Nephron (organoid): ENCODE data around the gene NKX2-8.

Source experiments
- H3K27ac Mint-ChIP-seq, 3 experiments: 2 replicates each; pipeline ENCODE4 v1.8.0; 2020; ENCODE audit warnings: mixed read lengths in 3 of 3, mild to moderate bottlenecking in 2 of 3, moderate library complexity in 1 of 3
- H3K27me3 Mint-ChIP-seq: 2 replicates; pipeline ENCODE4 v1.8.0; 2021; ENCODE audit warnings: low read depth, mild to moderate bottlenecking, moderate library complexity, mixed read lengths
- H3K36me3 Mint-ChIP-seq: 2 replicates; pipeline ENCODE4 v1.8.0; 2020; ENCODE audit warnings: low read depth, mixed read lengths
- H3K4me1 Mint-ChIP-seq: 2 replicates; pipeline ENCODE4 v1.8.0; 2020; ENCODE audit warnings: mixed read lengths
- H3K4me3 Mint-ChIP-seq, 3 experiments: 2 replicates each; pipeline ENCODE4 v1.8.0; 2020; ENCODE audit warnings: mild to moderate bottlenecking in 3 of 3, mixed read lengths in 3 of 3, moderate library complexity in 2 of 3
- H3K9me3 Mint-ChIP-seq: 2 replicates; pipeline ENCODE4 v1.8.0; 2020; ENCODE audit warnings: mixed read lengths
- TF ChIP-seq, protein P1 (sequence below), 3 experiments: fragments of 200-600 bp; sonication (generic); IDR thresholded peaks; one replicate each; pipeline ENCODE4 v1.5.0; 2021; ENCODE audit warnings: antibody characterized with exemption in 3 of 3; ENCODE audit not compliant: unreplicated experiment in 3 of 3

Gene NKX2-8

DNA sequence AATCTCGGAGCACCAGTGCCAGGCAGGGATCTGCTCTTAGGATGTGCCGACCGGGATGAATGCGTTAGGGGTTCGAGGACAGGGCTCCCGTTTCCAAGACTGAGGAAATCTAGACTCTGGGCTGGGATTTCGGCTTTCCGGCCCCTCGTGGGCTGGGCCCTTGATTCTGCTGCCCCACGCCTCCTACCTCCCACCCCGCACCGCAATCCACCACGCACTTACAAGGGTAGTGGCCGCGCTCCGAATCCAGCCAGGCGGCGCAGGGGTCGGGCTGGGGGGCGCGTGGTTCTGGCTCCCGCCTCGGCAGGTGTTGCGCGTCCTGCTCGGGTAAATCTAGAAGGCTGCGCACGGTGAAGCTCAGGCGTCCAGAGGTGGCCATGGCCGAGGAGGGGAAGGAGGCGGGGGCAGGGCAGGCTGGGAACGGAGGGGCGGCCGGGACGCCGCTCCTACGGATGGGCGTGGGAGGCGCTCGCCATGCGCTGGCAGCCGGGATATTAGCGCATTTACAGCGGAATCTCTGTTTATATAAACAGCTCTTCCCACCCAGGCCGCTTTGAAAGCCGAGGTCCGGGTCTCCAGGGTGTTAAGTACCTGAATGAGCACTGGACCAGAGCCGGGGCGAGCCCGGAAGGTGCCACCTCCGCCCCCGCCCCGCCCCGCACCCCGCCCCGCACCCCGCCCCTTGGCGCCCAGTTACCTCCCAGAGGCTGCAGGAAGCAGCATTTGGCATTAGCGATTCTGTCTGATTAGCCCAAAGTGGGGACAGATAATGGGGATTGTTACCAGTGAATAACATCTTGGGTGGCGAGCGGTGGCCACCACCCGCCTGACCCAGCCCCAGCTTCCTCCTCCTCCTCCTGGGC is at the start of gene NKX2-8:
Gene NKX2-8 (minus strand): TSS at position 604 of the 863 bp plus-strand sequence. CDS start 225 bp downstream, at position 379.
- TF ChIP-seq, protein P1, sequence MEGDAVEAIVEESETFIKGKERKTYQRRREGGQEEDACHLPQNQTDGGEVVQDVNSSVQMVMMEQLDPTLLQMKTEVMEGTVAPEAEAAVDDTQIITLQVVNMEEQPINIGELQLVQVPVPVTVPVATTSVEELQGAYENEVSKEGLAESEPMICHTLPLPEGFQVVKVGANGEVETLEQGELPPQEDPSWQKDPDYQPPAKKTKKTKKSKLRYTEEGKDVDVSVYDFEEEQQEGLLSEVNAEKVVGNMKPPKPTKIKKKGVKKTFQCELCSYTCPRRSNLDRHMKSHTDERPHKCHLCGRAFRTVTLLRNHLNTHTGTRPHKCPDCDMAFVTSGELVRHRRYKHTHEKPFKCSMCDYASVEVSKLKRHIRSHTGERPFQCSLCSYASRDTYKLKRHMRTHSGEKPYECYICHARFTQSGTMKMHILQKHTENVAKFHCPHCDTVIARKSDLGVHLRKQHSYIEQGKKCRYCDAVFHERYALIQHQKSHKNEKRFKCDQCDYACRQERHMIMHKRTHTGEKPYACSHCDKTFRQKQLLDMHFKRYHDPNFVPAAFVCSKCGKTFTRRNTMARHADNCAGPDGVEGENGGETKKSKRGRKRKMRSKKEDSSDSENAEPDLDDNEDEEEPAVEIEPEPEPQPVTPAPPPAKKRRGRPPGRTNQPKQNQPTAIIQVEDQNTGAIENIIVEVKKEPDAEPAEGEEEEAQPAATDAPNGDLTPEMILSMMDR (IDR thresholded peaks at IDR 0.05; ENCODE audit: unreplicated experiment in 3 of 3): no peak
- no peaks in the 10 kb centered on the region for H3K36me3 Mint-ChIP-seq
- H3K4me1 Mint-ChIP-seq: no peaks in the 10 kb centered on the region
- H3K27ac Mint-ChIP-seq: no peak within 1 kb of the TSS
- no peaks in the 10 kb centered on the region for H3K27me3 Mint-ChIP-seq
- H3K9me3 Mint-ChIP-seq: no peaks in the 10 kb centered on the region
- peak within 1 kb of the TSS; percentile 69 to 77 (median 72) for H3K4me3 Mint-ChIP-seq

DNA sequence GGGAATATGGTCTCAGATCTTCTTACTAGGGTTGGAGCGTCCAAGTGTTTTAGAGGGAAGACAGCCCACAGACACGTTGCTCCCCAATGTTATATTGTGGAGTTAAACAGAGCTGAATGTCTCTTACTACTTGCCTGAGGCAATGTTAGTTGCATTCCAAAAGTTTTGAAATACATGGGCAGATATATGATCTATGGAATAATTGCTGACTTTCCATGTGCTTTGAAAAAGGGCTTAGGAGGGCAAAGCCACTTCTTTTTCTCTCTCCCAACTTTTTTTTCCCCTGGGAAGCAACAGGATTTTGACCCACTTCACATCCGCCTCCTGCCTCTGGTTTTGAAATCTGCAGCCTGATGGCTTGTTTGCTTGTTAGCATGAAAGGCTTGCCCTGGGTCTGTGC is 45.6 kb upstream of the NKX2-8 start:
- no peak overlapping the region for H3K27ac Mint-ChIP-seq
- TF ChIP-seq, protein P1 (IDR thresholded peaks at IDR 0.05; ENCODE audit: unreplicated experiment in 3 of 3): no peak
- no peak overlapping the region for H3K4me3 Mint-ChIP-seq
- H3K36me3 Mint-ChIP-seq: no peaks in the 10 kb centered on the region
- H3K27me3 Mint-ChIP-seq: peaks cover 24% of the 10 kb centered on the region
- H3K4me1 Mint-ChIP-seq: no peaks in the 10 kb centered on the region
- no peaks in the 10 kb centered on the region for H3K9me3 Mint-ChIP-seq

DNA sequence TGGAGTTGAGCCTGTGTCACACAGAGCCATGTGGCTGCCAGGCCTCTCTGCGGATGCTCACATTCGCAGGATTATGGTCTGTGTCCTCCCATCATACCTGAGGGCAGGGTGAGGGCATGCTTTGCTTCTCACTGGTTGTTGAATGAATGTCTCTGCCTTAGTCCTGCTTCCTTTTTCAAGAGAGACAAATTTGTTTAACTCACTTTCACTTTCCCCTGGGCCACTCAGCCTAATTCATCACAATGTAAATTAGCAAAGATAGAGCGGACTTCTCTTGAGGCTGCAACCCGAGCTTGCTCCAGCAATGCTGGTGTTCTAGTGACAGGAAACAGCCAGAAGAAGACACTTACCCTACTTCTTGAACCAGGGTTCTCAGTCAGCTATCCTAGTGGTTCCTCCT is 43.7 kb upstream of the NKX2-8 start:
- TF ChIP-seq, protein P1 (IDR thresholded peaks at IDR 0.05; ENCODE audit: unreplicated experiment in 3 of 3): no peak
- Mint-ChIP-seq H3K4me3 (no peak overlapping the region), H3K36me3 (no peaks in the 10 kb centered on the region), H3K9me3 (peaks cover 3% of the 10 kb centered on the region), H3K27ac (no peak overlapping the region), H3K27me3 (peaks cover 18% of the 10 kb centered on the region), H3K4me1 (no peaks in the 10 kb centered on the region)

DNA sequence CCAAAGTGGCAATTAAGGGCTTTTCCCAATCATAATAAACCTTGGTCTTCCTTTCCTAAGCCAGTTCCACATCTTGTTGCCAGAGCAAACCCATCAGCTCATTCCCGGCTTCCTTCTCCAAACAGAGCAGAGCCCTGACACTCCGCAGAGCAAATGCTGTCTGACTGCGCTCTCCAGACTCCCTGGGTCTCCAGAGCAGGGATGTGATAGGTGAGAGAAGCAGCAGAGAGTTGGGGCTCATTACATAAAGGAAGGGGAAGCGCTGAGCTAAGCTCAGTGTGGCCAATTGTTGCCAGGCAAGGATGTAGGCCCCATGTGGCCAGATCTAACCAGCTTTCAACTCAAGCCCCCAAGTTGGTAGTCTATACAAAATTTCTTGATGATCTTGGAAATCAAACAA is 43.0 kb upstream of the NKX2-8 start:
- H3K36me3 Mint-ChIP-seq: no peaks in the 10 kb centered on the region
- no peak overlapping the region for H3K4me3 Mint-ChIP-seq
- H3K4me1 Mint-ChIP-seq: no peaks in the 10 kb centered on the region

DNA sequence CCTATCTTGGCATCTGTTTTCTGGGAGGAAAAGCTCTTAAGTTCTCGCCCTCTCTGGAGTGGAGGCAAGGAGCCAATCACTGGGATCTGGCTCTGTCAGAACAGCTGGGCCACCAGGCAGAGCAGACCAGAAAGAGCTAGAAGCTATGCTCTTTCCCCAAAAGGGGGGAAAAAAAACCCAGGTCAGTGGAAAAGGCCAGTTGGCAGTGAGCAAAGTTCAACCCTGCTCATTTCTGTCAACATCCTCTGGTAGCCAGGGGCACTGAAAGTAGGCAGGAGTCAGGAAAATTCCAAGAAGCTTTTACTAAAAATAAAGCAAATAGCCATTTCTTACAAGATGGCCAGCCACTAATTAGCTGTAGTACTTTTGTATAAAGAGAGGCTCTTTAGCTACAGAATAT is 42.6 kb upstream of the NKX2-8 start:
- H3K9me3 Mint-ChIP-seq: peaks cover 6% of the 10 kb centered on the region
- no peak overlapping the region for H3K27ac Mint-ChIP-seq
- peaks cover 18% of the 10 kb centered on the region for H3K27me3 Mint-ChIP-seq
- no peak overlapping the region for H3K4me3 Mint-ChIP-seq
- TF ChIP-seq, protein P1 (IDR thresholded peaks at IDR 0.05; ENCODE audit: unreplicated experiment in 3 of 3): no peak
- H3K36me3 Mint-ChIP-seq: no peaks in the 10 kb centered on the region
- H3K4me1 Mint-ChIP-seq: no peaks in the 10 kb centered on the region

More for the DNA sequence above, 43.0 kb upstream of the NKX2-8 start:
- peaks cover 6% of the 10 kb centered on the region for H3K9me3 Mint-ChIP-seq
- TF ChIP-seq, protein P1 (IDR thresholded peaks at IDR 0.05; ENCODE audit: unreplicated experiment in 3 of 3): no peak
- H3K27me3 Mint-ChIP-seq: peaks cover 18% of the 10 kb centered on the region
- no peak overlapping the region for H3K27ac Mint-ChIP-seq

DNA sequence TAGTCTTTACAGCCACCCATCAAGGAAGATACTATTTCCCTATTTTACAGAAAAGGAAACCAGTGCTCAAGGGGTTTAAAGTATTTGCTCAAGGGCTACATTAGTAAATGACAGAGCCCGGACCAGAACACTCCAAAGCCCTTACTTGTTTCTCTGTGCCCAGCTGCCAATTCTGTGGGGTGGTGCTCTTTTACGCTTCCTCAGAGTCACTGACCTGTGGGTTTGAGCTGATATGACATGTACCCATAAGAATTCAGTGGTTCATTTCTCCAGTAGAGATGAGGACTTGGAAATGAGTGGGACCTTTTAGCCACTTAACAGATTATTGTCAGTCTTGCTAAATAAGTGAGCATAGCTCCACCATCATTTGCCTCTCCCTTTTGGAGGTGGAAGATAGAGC is 37.4 kb upstream of the NKX2-8 start:
- Mint-ChIP-seq H3K36me3 (no peaks in the 10 kb centered on the region), H3K4me3 (no peak overlapping the region), H3K9me3 (peaks cover 8% of the 10 kb centered on the region), H3K27ac (no peak overlapping the region), H3K27me3 (peaks cover 8% of the 10 kb centered on the region), H3K4me1 (no peaks in the 10 kb centered on the region)
- TF ChIP-seq, protein P1 (IDR thresholded peaks at IDR 0.05; ENCODE audit: unreplicated experiment in 3 of 3): no peak
